EL (cell line): ENCODE data around the gene ROBO3.

Experiments
- DNase-seq: peaks from one replicate; pipeline ENCODE4 v3.0.0-alpha.2; 2016

ROBO3 gene

GRCh38 chr11:124846070-124846673, 19.1 kb upstream of the ROBO3 start:
- no peak for DNase-seq

DNA sequence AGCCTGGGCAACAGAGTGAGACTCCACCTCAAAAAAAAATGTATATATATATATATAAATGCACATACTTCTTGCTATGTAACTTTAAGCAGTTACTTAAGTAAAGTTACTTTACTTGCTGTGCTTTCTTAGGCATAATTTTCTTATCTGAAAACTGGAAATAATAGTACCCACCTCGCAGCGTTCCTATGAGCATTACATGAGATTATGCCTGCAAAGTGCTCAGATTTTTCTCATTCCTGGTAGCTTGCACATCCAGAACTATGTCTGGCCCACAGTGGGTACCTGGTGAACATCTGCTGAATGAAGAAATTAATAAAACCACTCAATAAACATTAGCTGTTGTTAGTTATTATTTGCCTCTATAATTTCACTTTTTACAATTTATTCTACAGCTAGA, 6.1 kb upstream of the ROBO3 start:
- no peak for DNase-seq

DNA sequence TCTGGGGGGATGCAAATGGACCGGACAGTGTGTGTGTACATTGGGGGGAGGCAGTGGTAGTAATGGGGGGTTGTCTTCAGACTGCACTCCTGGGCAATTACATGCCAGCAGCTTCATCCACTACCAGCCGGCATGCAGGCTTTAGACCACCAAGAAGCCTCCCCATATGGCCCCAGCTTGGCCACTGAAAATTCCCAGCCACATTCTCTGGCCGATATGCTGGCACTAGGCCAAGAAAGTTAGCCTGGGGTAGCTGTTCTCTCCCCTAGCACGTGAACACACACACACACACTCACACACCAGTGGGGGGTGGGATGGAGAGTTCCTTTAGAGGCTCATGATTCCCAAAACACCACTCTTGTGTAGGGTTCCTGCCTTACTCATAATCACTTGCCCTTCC, 3.6 kb upstream of the ROBO3 start:
- DNase-seq, result no peak

- DNase-seq, result peak; percentile 43
Measured at GRCh38 chr11:124863137-124863825, 2.0 kb upstream of the ROBO3 start.

- no peak for DNase-seq
Measured at GRCh38 chr11:124863826-124864165, 1.4 kb upstream of the ROBO3 start.

DNA sequence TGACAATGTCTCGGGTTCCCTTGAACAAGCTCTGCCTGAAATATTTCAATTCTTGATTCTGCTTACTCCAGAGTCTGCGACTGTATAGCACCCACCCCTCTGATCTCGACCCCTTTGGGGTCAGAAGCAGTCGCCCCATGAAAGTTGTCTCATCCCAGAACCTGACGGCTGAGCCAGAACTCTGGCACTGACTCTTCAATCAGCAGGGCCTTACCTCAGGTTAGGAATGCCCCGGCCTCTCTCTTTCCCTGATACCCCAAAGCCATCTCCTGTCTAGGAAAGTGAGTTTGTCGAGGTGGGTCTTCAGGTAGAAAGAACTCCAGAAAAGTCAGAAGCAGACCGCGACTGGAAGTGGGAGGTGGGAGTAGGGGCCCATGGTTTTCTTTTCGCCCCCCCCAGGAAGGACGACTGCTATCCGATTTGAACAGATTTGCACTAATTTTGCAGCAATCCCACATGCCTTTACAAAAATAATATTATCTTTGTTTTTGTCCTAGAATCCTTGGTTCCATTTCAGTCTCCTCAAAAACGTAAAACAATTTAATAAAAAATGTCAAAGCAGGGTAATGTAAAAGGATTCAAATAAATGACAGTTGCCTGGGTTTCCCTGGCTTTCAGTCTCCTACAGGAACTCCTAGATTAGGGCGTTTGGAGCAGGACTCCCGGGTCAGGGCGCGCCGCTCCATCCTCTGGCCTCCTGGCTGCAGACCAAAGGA, 898 bp upstream of the ROBO3 start:
- DNase-seq, result no peak

DNA sequence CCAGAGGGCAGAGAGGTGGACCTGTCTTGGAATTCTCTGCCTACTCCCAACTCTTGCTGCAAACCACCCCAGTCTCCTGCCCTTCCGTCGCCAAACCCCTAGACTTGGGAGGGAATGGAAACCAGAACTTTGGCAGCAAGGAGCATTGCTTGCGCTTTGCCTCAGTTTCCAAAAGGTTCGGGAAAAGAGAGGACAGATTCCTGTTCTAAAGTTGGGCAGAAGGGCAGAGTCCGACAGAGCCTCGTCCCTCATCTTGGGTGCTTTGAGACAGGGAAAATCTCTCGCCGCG, 396 bp upstream of the ROBO3 start:
- no peak for DNase-seq

- DNase-seq, result peak; percentile 32
Measured at GRCh38 chr11:124865902-124866851, 945 bp downstream of the ROBO3 start.

DNA sequence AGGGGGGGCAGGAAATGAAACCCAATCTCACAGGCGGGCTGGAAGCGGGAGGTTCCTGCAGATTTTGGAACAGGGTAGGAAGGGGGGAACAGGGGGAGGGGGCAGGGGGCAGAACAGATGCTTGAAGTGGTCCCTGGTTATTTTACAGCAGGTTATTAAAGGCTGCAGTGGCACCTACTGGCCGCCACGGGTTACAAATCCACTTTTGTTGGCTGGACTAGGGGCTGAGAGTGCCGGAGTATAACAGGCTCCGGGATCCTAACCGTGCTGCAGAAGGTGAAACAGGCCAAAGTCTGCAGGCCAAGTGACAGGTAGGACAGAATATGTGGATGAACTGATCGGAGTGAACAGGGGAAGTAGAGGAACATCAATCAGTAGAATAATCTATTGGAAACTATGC, 2.5 kb downstream of the ROBO3 start:
- peak; percentile 43 for DNase-seq

DNA sequence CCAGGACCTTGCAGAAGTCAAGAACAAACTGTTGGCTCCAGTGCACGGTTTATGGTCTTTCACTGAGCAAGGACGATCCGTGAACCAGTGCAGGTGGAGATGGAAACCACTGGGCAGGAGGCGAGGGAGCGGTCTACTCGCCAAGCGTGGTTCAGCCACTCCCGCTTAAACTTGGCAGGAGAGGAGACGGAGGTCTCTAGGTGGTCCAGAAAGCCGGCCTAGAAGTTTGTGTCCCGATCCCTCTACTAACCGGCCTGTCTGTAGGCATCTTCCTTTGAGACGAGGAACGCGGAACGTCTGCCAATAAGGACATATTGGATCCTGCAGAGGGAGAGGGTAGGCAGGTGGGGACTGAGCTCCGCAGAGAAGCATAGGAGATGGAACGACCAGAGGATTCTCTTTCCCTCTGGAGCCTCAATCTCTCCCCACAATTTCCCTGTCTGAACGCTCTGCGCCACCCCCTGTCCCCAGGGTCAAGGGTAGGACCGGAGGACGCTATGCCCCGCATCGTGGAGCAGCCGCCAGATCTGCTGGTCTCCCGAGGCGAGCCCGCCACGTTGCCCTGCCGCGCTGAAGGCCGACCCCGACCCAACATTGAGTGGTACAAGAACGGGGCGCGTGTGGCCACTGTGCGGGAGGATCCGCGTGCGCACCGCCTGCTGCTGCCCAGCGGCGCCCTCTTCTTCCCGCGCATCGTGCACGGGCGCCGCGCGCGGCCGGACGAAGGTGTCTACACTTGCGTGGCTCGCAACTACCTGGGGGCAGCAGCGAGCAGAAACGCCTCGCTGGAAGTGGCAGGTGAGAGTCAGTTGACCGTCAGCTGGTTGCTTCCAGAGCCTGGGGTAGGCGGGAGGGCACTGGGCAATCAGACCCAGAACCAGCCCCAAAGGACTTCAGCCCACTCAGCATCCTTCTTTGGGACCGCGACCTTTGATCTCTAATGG, 3.4 kb downstream of the ROBO3 start:
- DNase-seq, result no peak

DNA sequence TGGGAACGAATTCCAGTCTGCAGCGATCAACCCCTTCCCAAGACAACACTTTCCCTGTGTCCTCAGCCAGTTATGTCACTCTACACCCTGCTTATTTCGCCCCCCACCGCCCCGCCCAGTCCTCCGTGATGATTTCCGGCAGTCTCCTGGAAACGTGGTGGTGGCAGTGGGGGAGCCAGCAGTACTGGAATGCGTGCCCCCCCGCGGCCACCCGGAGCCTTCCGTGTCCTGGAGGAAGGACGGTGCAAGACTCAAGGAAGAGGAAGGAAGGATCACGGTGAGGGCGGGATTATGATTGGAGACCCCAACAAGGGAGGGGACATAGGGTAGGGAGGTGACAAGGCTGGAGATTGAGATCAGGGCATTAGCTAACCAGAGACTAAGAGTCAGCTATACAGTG, 4.1 kb downstream of the ROBO3 start:
- DNase-seq, result no peak

GRCh38 chr11:124869856-124870387, 4.7 kb downstream of the ROBO3 start:
- no peak for DNase-seq

GRCh38 chr11:124870430-124870829, 5.2 kb downstream of the ROBO3 start:
- DNase-seq, result no peak

DNA sequence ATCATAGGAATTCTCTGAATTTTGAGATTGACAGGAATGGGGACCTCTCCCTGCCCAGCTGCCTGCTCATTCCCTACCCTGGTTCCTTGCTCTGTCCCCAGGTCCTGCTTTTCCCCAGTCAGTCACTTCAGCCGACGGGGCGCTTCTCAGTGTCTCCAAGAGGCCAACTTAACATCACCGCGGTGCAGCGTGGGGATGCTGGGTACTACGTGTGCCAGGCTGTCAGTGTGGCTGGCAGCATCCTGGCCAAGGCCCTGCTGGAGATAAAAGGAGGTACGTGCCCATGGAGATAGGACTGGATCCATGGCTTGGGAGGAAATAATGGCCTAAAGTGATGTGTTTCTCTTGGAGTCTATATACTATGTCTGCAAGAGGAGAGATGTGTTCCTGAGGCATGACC, 7.0 kb downstream of the ROBO3 start:
- no peak for DNase-seq

DNA sequence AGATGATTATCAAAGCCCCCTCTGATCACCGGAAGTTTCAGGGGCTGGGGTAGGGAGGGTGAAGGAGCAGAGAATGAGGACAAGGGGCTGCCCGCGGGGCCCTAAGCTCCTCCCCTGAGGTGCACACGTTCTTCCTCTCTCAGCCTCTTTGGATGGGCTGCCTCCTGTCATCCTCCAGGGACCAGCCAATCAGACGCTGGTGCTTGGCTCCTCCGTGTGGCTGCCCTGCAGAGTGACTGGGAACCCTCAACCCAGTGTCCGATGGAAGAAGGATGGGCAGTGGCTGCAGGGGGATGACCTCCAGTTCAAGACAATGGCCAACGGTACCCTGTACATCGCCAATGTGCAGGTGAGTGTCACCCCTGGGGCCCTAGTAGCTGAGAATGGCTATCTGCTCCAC, 7.5 kb downstream of the ROBO3 start:
- DNase-seq, result no peak

DNA sequence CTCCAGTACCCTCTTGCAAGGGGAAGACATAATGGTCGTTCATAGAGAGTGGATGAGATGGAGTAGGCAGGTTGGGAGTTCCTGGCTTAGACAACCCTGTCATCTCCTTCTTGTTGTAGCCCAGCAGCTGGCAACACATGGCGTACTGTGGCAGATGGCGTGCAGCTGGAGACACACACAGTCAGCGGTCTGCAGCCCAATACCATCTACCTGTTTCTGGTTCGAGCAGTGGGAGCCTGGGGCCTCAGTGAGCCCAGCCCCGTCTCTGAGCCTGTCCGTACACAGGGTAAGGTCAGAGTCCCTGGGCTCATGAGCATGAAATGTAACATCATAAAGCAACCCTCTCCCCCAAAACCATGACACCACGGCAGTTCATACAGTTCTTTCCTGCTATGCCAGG, 8.7 kb downstream of the ROBO3 start:
- DNase-seq, result no peak

DNA sequence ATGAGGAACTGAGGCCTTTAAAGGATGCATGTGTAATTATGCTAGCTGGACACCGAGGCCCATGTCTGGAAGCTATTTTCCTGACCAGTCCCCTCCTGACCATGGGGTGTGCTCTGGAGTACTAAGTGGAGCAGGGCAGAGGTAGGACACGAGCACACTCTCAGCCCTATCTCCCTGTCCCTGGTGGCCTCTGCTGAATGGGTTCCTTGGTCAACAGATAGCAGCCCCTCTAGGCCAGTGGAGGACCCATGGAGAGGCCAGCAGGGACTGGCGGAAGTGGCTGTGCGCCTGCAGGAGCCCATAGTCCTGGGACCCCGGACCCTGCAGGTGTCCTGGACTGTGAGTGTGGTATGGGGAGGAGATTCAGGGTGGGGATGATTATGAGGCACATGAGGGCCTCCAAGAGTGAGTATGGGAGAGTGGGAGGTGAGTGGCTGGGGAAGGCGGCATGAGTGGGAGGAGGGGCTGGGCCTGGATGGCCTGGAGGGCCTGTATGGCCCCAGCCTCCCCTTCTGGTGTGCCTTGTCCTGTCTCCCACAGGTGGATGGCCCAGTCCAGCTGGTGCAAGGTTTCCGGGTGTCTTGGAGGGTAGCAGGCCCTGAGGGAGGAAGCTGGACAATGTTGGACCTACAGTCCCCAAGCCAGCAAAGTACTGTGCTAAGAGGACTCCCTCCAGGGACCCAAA, 9.5 kb downstream of the ROBO3 start:
- no peak for DNase-seq

- no peak for DNase-seq
Measured at GRCh38 chr11:124875401-124875800, 10.2 kb downstream of the ROBO3 start.

GRCh38 chr11:124875943-124876817, 10.9 kb downstream of the ROBO3 start:
- peak; percentile 95 for DNase-seq
